ENCODE data around the gene CLRN3. TPM values are rescaled to one million over a fixed set of nuclear protein-coding genes. Genes with fewer than 3 reads are reported as not detected.

The CLRN3 gene, protein sequence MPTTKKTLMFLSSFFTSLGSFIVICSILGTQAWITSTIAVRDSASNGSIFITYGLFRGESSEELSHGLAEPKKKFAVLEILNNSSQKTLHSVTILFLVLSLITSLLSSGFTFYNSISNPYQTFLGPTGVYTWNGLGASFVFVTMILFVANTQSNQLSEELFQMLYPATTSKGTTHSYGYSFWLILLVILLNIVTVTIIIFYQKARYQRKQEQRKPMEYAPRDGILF
- not detected for polyA plus RNA-seq (2013, experiment 1 of 2; ENCODE audit: insufficient read length)
- polyA plus RNA-seq (2013, experiment 2 of 2; ENCODE audit: insufficient read length): not detected

DNA sequence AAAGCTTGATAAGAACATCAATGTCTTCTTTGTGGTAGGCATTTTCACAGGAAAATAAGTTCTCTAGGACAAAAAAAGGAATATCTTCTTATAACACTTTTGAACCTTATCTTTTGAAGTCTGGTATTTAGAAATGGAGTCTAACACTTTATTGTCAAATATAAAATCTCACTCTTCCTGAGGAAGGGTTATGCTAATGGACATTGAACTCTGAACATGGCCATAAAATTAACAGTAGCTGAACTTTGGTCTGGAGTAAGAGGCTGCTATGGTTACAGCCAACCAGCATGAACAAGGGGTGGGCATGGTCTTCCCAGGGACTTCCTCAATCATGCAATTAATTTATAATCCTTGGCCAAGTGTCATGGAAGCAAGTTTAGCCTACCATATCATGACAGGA, at the start of gene CLRN3:
Gene CLRN3, minus strand, starts transcription at position 199 of the 400 bp plus-strand sequence. Its CDS starts 157 bp downstream, at position 42.
- DNase-seq: no peak

DNA sequence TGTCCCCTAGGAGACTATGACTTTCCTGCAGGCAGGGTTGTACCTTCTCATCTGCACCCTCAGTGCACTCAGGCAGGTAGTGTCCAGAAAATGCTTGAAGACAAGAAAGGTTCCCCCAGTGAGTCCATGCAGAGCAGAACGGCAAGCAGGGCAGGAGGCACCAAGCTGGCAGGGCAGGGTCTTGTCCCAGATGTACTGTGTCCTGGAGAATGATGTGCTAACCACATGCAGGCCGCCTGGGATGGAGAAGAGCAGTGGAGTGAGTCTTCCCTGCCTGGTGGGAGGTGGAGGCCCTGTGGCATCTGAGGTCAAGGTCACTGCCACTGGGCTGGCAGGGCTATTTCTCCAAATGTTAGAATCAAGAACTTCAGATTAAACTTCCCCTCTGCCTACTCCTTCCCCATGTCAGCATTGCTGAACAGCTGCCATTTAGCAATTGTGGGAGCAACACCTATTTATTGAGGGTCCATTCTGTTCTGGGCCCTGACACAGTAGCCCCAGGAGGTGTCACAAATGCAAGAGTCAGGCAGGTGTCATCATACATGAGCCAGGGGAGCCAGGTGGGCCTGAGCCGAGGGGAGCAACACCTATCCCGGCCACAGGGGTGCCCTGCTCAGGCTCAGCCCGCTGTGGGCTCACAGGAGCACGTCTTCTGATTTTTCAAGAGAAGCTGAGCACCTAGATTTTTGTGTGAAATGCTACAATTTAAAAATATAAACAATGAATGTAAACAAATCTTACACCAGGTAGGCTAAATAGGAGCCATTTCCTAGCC, 48.3 kb upstream of the CLRN3 start:
- DNase-seq: no peak

DNA sequence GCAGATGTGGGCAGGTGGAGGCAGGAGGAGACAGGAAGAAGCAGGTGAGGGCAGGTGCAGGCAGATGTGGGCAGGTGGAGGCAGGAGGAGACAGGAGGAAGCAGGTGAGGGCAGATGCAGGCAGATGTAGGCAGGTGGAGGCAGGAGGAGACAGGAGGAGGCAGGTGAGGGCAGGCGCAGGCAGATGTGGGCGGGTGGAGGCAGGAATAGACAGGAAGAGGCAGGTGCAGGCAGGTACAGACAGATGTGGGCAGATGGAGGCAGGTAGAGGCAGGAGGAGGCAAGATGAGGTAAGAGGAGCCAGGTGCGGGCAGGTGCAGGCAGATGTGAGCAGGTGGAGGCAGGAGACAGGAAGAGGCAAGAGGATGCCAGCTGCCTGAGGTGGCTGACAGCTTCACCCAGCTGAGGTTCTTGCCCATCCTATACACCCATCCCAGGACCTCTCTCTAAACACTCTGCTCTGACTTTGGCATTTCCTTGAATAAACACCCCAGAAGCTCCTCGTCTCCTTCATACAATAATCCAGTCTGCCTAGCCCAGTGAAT, 47.1 kb upstream of the CLRN3 start:
- no peak for DNase-seq

DNA sequence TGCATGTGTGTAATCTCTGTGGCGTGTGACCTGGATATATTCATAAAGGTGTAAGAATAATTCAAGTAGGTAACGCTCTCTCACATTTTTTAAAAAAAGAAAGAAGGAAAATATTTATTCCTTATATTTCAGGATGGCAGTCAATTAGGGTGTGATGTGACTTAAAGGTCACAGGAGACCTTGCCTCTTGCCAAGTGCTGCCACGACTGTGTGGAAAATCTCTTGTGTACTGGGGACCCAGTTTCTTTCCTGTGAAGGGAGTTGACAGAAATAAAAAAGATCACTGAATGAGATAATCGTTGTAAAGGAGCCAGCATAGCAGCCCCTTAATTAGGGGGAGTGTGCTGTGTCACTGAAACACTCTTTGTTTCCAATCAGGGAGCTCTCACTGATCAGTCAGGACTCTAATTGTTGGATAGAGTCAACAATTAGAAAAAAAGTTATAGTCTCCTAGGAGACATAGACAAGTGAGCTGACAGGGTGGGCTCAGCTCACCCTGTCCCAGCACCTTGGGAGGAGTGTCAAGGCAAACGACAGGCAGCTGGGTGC, 45.2 kb upstream of the CLRN3 start:
- no peak for DNase-seq

DNA sequence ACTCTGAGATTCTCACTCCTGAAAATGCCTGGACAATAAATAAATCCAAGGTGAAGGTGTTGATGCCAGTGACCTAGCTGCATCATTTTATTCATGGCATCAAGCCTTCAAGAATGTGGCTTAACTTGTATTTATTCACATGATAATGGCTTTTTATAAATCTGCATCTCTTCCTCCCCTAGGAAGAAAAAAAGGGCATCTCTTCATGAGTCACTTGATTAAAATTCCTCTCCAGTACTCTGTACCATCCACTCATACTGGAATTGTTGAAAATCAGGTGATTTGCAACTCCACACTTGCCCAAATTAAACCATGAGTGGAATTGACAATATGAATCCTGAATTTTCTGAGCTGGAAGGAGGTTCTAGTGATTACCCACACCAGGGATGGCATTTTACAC, 44.3 kb upstream of the CLRN3 start:
- DNase-seq: no peak

DNA sequence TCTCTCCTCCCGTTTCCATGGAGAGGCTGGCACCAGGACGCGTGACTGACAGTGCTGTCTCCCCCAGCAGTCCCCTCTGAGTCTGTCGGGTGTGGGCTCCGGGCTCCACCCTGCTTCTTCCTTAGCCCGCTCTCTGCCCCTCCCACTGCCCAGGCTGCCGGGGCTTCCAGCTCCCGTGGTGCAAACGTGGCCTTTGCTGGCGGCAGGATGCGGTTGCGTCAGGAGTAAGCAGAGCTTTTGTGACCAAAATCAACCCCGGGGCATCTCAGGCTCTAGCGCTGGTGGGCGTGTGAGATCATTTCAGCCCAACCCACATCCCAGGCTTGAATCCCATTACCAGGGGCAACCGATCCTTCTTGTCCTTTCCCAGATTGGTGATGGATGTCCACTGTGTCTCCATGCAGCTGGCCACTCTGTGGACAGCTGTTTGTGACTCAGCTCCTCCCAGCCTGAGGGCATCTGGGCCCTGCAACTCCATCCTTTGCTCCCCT, 42.4 kb upstream of the CLRN3 start:
- no peak for DNase-seq

DNA sequence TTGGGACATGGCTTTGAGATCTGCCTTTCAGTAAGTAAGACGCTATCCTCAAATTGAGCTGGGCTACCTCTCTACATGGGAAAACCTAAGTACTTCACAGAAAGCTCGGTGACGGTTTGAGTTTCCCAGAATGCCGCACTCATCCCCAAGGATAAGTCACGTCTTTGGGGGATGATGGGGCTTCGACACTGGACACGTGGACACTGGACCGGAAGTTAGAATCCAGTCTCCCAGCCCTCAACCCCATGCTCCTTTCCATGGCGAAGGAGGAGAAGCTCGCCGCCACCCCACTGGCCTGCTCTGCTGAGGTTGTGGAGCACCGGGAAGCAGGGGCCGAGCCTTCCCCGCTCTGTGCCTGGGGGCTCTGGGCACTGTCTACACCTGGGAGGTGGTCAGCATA, 41.6 kb upstream of the CLRN3 start:
- no peak for DNase-seq

DNA sequence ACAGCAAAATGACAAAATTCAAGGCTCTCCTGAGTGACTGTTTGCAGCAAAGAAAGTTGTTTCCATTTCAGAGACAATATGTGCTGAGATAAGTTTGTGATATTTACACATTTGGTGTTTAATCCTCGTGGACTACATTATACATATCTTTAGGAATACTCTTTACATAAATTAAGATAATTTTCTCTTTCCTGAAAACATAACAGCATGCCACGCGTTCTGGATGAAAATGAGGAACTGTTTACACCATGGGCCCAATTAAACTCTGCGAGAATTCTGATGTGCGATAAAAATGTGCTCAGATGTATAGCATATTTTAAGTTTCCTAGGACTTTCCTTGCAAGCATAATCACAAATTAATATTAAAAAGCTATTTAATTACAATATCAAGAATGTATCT, 40.5 kb upstream of the CLRN3 start:
- DNase-seq: no peak

DNA sequence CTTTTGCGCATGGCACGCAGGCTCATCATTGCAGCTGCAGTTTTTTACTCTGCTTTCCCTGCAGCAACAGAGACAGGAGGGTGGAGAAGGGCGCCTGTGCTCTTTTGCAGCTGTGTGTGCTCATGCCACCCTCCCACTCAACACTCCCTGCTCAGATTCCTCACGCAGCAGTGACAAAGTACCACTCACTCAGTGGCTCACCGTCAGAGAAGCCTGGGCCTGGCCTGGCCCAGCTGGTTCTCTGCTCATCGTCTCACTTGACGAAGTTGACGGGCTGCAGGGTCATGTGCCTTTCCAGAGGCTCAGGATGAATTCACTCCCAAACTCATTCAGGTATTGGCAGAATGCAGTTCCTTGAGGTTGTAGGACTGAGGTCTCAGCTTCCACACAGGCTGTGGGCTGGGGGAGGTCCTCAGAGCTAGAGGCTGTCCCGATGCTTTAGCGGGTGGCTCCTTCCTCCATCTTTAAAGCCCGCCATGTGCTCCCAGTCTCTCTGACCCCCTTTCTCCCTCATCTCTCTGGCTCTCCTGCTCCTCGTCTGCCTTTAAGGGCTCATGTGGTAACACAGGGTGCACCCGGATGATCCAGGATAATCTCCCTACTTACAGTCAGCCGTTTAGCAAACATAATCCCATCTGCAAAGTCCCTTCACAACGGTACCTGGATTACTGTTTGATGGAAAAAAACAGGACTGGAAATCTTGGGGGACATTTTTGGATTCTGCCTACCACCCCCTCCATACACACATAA, 40.0 kb upstream of the CLRN3 start:
- no peak for DNase-seq

DNA sequence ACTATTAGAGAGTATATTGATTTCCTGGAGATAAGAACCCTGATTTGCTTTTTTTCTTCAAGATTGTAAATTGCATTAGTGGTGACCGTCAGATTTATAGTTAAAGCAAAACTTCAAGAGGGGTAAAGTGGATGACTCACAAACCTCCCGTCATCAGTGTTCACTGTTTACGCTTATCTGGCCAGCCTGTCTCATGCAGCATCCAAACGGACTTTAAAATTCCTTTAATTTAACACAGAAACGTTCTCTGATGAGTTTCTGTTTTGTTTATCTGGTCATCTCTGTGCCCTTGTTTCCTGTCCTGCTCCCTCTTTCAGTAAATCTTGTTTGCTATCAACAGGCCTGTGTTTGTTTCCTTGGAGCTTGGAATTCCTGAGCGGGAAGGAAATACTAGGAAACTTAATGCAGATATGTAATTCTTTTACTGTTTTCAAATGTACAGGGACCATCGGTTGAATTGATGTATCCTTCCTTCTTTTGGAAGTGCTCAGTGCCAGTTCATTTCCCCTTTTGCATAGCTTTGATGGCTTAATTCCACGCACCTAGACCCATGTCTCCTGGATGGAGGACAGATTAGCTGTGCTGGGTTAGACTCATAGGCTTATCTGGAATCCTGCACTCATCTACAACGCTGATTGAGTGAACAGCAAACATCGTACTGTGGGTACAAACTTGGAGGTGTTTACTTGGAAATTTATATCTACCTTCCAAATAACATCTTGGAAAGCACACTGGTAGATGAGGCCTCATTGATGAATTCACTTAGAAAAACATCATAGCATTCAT, 35.5 kb upstream of the CLRN3 start:
- no peak for DNase-seq

DNA sequence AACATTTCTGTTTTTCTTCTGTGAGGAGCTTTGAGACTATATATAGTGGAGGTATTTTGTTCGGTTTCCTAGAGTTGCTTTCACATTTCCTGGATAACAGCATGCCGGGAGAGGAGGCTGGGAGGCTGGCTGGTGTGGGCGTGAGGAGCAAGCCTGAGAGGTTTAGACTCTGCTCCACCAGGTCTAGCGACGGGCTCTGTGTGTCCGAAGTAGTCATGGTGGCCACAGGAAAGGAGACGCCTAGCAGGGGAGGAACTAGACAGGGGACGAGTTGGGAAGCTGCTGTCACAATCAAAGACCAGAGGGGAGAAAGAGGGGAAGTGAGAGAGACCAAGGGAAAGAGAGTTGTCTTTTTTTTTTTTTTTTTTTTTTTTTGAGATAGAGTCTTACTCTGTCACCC, 33.7 kb upstream of the CLRN3 start:
- DNase-seq: no peak

DNA sequence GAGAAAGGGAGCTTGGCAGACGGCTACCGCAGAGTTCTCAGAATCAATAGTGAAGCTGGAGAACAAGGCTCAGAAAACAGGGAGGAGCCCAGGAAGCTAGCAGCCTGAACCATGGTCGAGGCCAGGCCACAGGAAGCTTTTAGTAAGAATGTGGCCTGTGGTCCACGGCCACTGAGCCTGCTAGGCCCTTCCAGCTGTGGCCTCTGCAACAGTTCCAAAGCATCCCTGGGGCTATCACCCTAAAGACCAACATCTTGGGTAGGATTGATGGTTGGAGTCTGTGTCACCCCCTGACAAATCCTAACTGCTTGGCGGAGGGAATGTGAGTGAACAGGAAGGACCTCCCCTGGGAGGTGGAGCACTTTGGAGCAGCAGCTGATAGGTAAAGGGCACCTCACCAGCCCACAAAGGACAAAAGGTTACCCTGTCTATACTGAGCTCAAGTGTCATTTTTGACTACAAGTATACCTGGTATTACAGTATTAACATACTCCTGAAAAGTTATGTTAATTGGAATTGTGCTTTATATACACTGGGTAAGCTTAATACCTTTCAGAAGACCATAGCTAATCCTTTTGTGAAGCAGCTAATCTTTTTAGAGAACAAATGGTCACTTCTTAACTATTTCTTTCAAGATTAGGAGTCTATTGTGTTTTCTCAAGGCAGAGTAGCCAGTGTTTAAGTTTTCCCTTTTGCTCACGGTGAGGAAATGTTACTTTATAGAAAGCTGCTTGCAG, 32.9 kb upstream of the CLRN3 start:
- DNase-seq: no peak

DNA sequence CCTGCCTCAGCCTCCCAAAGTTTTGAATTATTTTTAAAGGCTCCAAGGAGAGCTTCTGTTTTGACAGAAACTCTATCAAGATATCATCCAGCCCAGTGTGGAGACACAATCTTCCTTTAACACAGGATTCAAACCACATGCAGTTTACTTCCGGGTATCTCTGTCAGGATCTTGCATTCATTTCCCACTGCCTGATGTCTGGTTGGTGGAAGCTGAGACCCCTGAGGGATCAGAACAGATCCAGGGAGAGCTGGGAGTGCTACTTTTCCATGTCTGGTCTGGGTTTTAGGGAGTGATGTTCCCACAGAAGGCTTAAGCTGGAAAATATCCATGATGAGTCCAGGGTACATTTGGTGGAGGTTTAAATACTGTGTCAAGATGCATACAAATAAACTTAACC, 30.9 kb upstream of the CLRN3 start:
- no peak for DNase-seq

DNA sequence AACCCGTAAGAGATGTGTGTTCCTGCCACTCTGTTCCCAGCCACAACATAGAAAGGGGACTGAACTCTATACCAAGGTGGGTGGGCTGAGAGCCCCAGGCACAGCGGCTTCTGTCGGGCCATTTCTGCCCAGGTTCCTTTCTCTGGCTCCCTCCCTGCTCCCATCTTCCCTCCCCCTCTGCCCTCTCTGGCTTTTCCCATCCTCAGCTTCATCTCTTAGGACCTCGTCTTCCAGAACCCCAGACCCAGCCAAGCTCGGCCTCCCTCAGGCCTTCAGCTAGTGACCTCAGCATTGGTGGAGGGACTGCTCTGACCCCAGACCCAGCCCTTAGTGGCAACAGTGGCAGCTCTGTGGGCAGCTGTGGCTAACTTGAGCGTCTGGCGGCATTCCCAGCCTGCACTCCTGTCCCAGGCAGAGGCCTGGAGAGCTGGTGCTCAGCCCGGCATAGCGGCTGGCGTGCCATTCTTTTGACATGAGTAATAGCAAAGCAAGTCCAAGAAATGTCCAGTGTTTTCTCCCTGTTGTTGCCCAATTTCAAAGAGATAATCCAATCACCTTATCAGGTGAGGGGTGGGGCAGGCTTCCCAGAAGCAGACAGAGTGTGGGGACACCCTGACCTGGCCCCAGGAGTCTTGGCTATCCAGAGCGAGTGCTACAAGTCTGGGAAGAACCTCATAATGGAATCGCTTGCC, 30.1 kb upstream of the CLRN3 start:
- peak; percentile 20 for DNase-seq

DNA sequence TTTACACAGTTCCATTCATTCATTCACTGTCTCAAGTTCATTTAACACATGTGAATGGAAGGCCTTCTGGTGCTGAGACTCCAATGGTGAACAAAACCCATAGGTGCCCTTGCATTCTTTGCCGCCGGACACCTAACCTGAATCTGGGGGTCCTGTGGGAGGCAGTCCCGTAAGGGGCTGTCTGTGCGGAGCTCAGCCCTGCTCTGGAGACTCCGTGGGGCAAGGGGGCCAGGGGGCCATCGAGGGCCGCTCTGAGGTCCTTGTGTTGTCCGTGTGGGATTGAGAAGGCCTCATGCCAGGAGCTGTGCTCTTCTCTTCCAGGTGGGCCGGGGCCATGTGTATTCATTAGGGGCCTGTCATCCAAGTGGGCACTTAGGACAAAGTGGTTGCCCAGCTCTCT, 29.5 kb upstream of the CLRN3 start:
- DNase-seq: no peak

DNA sequence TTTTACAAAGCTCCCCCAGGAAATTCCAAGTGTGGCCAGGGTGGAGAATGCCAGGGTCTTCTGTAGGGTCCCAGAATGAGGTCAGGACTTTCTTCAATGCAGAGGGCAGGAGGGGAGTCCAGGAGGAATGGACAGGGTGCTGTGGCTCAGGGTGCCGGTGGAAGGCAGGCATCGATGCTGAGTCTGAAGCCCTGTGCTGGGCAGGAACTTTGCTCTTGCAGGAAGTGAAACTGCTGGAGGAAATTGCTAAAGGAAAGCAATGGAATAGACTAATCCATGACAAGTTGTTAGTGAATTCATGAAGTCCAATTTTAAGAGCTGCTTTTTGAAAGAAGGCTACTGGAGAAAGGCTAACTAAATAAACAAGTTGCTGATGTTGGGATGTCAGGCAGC, 29.0 kb upstream of the CLRN3 start:
- DNase-seq: no peak

DNA sequence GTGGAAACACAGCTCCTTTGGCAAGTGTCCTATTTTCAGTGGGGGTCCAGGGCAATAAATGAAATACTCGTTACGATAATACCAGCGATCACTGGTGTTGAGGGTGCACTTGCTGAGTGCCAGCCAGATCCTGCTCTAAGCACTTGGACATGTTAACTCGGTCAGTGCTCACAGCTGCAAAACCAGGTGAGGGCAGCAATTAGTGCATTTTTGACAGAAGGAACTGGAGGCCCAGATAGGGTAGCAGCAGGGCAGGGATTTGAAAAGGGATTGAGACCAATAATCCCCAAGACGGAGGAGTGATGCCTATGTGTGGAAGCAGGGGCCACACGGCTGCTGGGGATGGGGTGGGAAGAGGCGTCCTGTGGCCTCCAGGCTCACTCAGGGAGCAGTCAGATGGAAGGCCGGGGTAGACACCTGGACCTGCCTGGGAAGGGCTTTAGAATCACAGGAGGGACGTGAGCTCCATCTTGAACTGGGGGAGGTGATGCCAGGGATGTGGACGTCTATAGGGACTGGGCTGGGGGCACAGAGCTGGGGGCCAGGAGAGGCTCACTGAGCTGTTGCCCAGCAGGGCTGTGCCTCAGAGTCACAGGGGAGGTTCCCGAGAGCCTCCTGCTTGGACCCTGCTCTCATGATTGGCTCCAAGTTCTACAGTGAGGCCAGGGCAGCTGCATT, 28.5 kb upstream of the CLRN3 start:
- DNase-seq: no peak

DNA sequence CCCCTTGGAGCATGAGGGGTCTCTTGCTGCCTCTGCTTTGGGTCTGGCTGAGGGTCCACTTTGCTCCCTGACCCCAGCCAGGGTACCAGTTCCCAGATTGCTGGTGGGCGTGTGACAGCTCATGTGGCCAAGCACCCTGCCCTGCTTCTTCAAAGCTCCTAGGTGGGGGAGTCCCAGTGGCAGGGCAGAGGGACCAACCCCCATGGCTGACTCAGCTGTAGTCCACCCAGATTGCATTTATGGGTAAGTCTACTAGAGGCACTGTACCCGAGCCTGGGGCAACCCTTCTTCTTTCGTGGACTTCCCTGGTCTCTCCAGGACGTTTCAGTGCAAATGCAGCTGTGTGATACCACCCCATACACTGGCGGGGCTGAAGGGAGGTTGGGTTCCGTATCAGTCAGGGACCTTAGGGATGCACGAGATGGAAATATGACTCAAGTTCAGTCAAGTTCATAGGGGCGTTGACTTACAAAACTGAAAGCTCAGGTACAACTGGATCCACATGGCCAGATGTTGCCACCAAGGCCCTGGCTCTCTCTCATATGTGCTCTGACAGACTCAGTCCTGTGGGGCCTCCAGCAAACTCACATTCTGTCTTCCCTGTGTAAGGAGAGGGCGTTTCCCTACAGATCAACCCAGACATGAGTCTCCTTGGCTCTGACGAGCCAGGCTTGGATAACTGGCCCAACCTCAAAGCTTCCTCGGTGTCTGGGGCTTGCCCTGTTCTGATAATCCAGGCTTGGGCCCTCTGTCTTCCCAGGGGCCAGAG, 27.7 kb upstream of the CLRN3 start:
- DNase-seq: no peak
